ENCODE results near the gene LRCH4.
"Not testable (repeated sequence)": the region's sequence is repeated elsewhere in the genome, so short reads cannot be mapped to it uniquely, and the experiment has no call there.

GRCh38 chr7:100564405-100564804 lies 21.5 kb downstream of the LRCH4 start:
- TF ChIP-seq POLR2A, CTCF (IDR thresholded peaks at IDR 0.05): not testable (repeated sequence)

All from testis (tissue), 2 donors.